Large intestine (tissue), 3 donors: ENCODE results near the gene NCAPG2. TPM values are rescaled to one million over a fixed set of nuclear protein-coding genes. Genes with fewer than 3 reads are reported as not detected.

Experiments
- DNase-seq, 2 donors: peaks; one replicate each; pipeline versions ENCODE4 v3.0.0 to v3.0.0-alpha.2; 2013
- H3K27ac ChIP-seq: one replicate; pipeline ENCODE4 v1.5.1; 2013; ENCODE audit warnings: low read length
- H3K27me3 ChIP-seq: 2 replicates; pipeline ENCODE4 v1.6.1; 2013; ENCODE audit warnings: low read length; ENCODE audit not compliant: control insufficient read depth, insufficient read depth
- H3K36me3 ChIP-seq: 2 replicates; pipeline ENCODE4 v1.6.1; 2013; ENCODE audit warnings: low read length; ENCODE audit not compliant: control insufficient read depth, insufficient read depth
- H3K4me1 ChIP-seq: one replicate; pipeline ENCODE4 v1.6.1; 2013; ENCODE audit warnings: low read length; ENCODE audit not compliant: control insufficient read depth, insufficient read depth
- H3K4me3 ChIP-seq: one replicate; pipeline ENCODE4 v1.5.1; 2013; ENCODE audit warnings: low read length
- H3K9me3 ChIP-seq: one replicate; pipeline ENCODE4 v1.6.1; 2013; ENCODE audit warnings: mild to moderate bottlenecking, low read depth, low read length, moderate library complexity; ENCODE audit not compliant: control insufficient read depth
- WGBS: methylation state at CpG from one replicate; pipeline ENCODE4 v1.1.5; 2013; ENCODE audit warnings: low lambda C conversion rate; ENCODE audit not compliant: insufficient coverage; 5-methylcytosine and 5-hydroxymethylcytosine counted together
- polyA plus RNA-seq: library from polyadenylated mRNA; unstranded; fragments of 120-200 nt; gene quantifications from one replicate; pipeline ENCODE4 v1.2.1, GENCODE V29; 2013

The NCAPG2 gene
- polyA plus RNA-seq, 1 donor: 12.5 TPM

- no peaks in the 10 kb centered on the region for H3K9me3 ChIP-seq
- H3K27ac ChIP-seq: no peak overlapping the region
- DNase-seq: no peak
- no peaks in the 10 kb centered on the region for H3K27me3 ChIP-seq
- H3K36me3 ChIP-seq: no peaks in the 10 kb centered on the region
- no peak overlapping the region for H3K4me3 ChIP-seq
- H3K4me1 ChIP-seq: no peaks in the 10 kb centered on the region
- 100% methylated on average over 2 of the region's 2 CpGs for WGBS
Measured at GRCh38 chr7:158613481-158613880, 91.1 kb downstream of the NCAPG2 start.

DNA sequence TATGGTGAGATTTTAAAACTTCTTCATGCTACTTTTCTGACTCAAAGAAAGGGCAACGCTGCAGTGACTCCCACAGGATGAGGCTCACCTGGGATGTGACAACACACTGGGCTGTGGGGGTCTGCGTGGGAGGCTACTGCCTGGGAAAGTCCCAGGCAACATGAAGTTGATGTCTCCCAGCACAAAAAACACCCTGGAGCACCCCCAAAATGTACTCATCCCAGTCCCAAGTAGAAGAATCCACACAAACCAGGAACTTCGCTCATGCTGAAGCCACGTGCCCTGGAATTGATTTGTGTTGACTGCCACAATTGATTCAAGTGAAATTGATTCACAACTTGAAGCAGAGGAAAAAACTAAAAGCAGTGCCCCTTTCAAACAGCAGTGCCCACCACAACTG, 92.1 kb downstream of the NCAPG2 start:
- DNase-seq: no peak
- H3K27me3 ChIP-seq: no peaks in the 10 kb centered on the region
- 100% methylated on average over 1 of the region's 4 CpGs for WGBS
- no peaks in the 10 kb centered on the region for H3K36me3 ChIP-seq
- H3K4me1 ChIP-seq: no peaks in the 10 kb centered on the region
- no peak overlapping the region for H3K4me3 ChIP-seq
- H3K27ac ChIP-seq: no peak overlapping the region
- no peaks in the 10 kb centered on the region for H3K9me3 ChIP-seq

DNA sequence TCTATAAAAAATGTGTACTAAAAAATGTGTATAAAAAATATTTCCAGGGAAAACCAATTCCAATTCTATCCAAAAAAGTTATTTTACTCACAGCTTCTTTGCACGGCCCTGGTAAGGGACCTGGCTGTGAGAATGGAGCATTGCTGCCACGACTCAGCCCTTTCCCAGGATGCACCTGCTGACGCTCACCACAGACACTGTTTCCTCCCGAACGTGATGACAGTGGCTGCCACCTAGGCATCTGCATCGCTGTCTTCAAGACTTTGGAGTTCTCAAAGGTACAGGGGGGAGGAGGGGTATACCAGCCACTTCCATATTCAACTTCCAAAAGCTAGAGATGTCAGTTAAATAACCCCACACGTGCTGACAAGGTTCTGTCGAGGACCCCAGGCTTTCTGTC, 93.1 kb downstream of the NCAPG2 start:
- no CpG with 5 or more reads among the region's 8 CpGs for WGBS
- Histone ChIP-seq H3K36me3 (no peaks in the 10 kb centered on the region), H3K27me3 (no peaks in the 10 kb centered on the region), H3K4me3 (no peak overlapping the region), H3K27ac (no peak overlapping the region), H3K9me3 (no peaks in the 10 kb centered on the region), H3K4me1 (no peaks in the 10 kb centered on the region)
- DNase-seq: no peak

GRCh38 chr7:158609313-158609974, 95.2 kb downstream of the NCAPG2 start:
- no peak overlapping the region for H3K4me3 ChIP-seq
- DNase-seq: no peak
- 92% methylated on average over 7 of the region's 7 CpGs for WGBS

DNA sequence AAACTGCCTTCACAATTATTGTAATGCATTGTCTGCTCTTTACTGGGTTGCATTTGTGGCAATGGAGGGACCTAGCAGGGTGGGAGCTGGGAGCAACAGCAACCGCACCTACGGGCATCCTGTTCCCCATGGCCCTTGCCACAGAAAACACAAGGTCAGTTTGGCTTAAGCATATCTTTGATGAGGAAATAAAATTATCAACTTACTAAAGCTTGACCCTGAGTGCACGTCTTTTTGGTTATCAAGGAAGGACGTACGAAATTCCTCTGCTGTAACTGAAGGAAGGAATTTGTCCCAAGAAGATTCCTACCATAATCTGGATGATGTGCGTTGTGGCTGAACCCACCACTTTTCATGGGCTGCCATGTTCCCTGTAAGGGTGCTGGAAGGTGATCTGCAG, 97.0 kb downstream of the NCAPG2 start:
- WGBS: no CpG with 5 or more reads among the region's 6 CpGs
- no peaks in the 10 kb centered on the region for H3K4me1 ChIP-seq
- no peaks in the 10 kb centered on the region for H3K36me3 ChIP-seq
- H3K27ac ChIP-seq: no peak overlapping the region
- H3K27me3 ChIP-seq: no peaks in the 10 kb centered on the region
- H3K9me3 ChIP-seq: no peaks in the 10 kb centered on the region
- no peak for DNase-seq
- no peak overlapping the region for H3K4me3 ChIP-seq

More at GRCh38 chr7:158609313-158609974, 95.2 kb downstream of the NCAPG2 start:
- Histone ChIP-seq H3K9me3 (no peaks in the 10 kb centered on the region), H3K27ac (no peak overlapping the region), H3K27me3 (no peaks in the 10 kb centered on the region), H3K36me3 (no peaks in the 10 kb centered on the region), H3K4me1 (no peaks in the 10 kb centered on the region)

- Histone ChIP-seq H3K27me3 (no peaks in the 10 kb centered on the region), H3K9me3 (no peaks in the 10 kb centered on the region), H3K4me3 (no peak overlapping the region), H3K36me3 (no peaks in the 10 kb centered on the region), H3K27ac (no peak overlapping the region), H3K4me1 (no peaks in the 10 kb centered on the region)
- WGBS: 100% methylated on average over 1 of the region's 18 CpGs
- no peak for DNase-seq
Measured at GRCh38 chr7:158606671-158607424, 97.8 kb downstream of the NCAPG2 start.

- no peak for DNase-seq
- no peaks in the 10 kb centered on the region for H3K4me1 ChIP-seq
- no peak overlapping the region for H3K4me3 ChIP-seq
- no peak overlapping the region for H3K27ac ChIP-seq
- no peaks in the 10 kb centered on the region for H3K36me3 ChIP-seq
- H3K9me3 ChIP-seq: no peaks in the 10 kb centered on the region
- no peaks in the 10 kb centered on the region for H3K27me3 ChIP-seq
- 80% methylated on average over 1 of the region's 4 CpGs for WGBS
Measured at GRCh38 chr7:158606129-158606528, 98.5 kb downstream of the NCAPG2 start.

- Histone ChIP-seq H3K4me3 (no peak overlapping the region), H3K4me1 (no peaks in the 10 kb centered on the region), H3K27ac (no peak overlapping the region), H3K36me3 (no peaks in the 10 kb centered on the region), H3K9me3 (no peaks in the 10 kb centered on the region), H3K27me3 (no peaks in the 10 kb centered on the region)
- DNase-seq: no peak
- no CpG with 5 or more reads among the region's 23 CpGs for WGBS
Measured at GRCh38 chr7:158603773-158604755, 100.5 kb downstream of the NCAPG2 start.

DNA sequence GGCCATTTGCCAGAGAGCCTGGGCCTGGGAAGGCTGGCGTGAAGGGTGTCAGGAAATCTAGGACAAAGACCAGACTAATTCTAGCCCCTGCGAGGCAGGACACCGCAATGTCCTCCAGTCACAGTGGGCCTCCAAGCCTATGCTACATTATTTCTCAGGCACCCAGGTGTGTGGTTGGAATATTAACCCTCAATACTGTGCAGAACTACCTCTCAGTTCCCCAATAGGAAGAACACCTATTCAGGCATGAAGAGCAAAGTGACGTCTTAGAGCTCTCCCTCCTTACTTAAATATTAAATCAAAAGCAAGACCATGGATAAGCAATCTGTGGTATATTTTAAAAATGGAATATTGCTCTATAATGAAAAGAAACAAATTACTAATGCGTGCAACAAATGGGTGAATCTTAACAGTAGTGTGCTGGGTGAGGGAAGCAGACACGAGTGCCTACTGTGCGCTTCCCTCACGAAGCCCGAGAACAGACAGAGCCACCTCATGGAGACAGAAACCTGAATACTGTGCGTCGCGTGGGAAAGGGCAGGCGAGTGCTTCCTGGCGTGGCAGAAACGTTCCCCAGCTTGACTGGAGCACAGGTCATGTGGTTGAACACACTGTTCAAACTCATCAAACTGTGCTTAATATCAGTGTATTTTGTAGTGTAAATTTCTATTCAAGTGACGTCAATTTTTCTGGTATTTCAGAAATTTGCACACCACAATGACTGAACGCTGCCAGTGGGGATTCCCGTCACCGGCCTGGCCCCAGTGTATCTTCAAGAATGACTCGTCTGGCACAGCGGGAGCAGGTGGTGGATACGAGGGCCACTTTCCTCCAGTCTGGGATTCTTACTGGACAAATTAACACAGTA, 101.5 kb downstream of the NCAPG2 start:
- Histone ChIP-seq H3K4me3 (no peak overlapping the region), H3K4me1 (no peaks in the 10 kb centered on the region), H3K27me3 (no peaks in the 10 kb centered on the region), H3K36me3 (no peaks in the 10 kb centered on the region), H3K27ac (no peak overlapping the region), H3K9me3 (no peaks in the 10 kb centered on the region)
- DNase-seq: no peak
- 83% methylated on average over 1 of the region's 22 CpGs for WGBS
